HCT116 (cell line): ENCODE measurements around the gene ADD1. TPM values are rescaled to one million over a fixed set of nuclear protein-coding genes. Genes with fewer than 3 reads are reported as not detected.
"Not testable (repeated sequence)": the region's sequence is repeated elsewhere in the genome, so short reads cannot be mapped to it uniquely, and the experiment has no call there.

Experiments used
- ATAC-seq: fragments of 200-7000 bp; cut with Tn5 transposase; 2 replicates; pipeline ENCODE4 v1.9.1; 2020; ENCODE audit warnings: mild to moderate bottlenecking, moderate library complexity
- BruUV-seq: library from RNA; stranded (reverse); fragments of 400-500 nt; replicated peaks from 2 replicates; lab custom pipeline; 2021; lab: Mats Ljungman, UMichigan
- CTCF ChIA-PET: fragments of 300-600 bp; sonication (Branson Sonifier 250); formaldehyde crosslinking; loops from one replicate; lab custom pipeline; 2021; ENCODE audit warnings: antibody characterized with exemption; lab: Charles Lee
- POLR2A ChIA-PET: fragments of 300-600, 350-600 bp; sonication (Branson Sonifier 250); formaldehyde crosslinking; loops from one replicate; lab custom pipeline; 2021; ENCODE audit warnings: antibody characterized with exemption; lab: Charles Lee
- RAD21 ChIA-PET, 2 experiments: fragments of 300-600 bp; sonication (Branson Sonifier 250); formaldehyde crosslinking; loops; one replicate each; lab custom pipeline; 2023; ENCODE audit warnings: low total read pairs in 2 of 2; ENCODE audit not compliant: uncharacterized antibody in 2 of 2, unreplicated experiment in 2 of 2, low non-redundant PET in 1 of 2; lab: Charles Lee
- DNase-seq: peaks from one replicate; pipeline ENCODE4 v3.0.0-alpha.2; 2010; ENCODE audit warnings: low read depth, low spot score
- H2AFZ ChIP-seq: fragments of 200-600 bp; shearing (Covaris generic), sonication (generic); 2 replicates; pipeline ENCODE4 v1.6.1; 2017; ENCODE audit warnings: low read depth, mixed run types, mixed read lengths, antibody characterized with exemption, low read length; ENCODE audit not compliant: poor library complexity, severe bottlenecking
- H3K27ac ChIP-seq: 2 replicates; pipeline ENCODE4 v1.5.1; 2012; ENCODE audit warnings: low read depth, low read length
- H3K27me3 ChIP-seq: fragments of 200-600 bp; sonication (generic); 2 replicates; pipeline ENCODE4 v1.6.1; 2016; ENCODE audit warnings: mixed run types, low read length, mixed read lengths; ENCODE audit not compliant: insufficient read depth
- H3K36me3 ChIP-seq, 2 experiments: fragments of 200-500 bp in 1 of 2; fragments of 200-600 bp in 1 of 2; sonication (Bioruptor generic) in 1 of 2; sonication (generic) in 1 of 2; 2 replicates each; pipeline versions ENCODE4 v1.5.1 to v1.6.1; 2014 to 2016; ENCODE audit warnings: low read length in 2 of 2, inconsistent platforms in 1 of 2, mixed read lengths in 1 of 2, mixed run types in 1 of 2; ENCODE audit not compliant: insufficient read depth in 2 of 2, control insufficient read depth in 1 of 2
- H3K4me1 ChIP-seq, 2 experiments: fragments of 200-600 bp in 1 of 2; sonication (generic) in 1 of 2; 2 replicates each; pipeline versions ENCODE4 v1.5.1 to v1.6.1; 2012 to 2017; ENCODE audit warnings: low read length in 2 of 2, inconsistent platforms in 1 of 2, mild to moderate bottlenecking in 1 of 2, mixed read lengths in 1 of 2, mixed run types in 1 of 2, moderate library complexity in 1 of 2; ENCODE audit not compliant: insufficient read depth in 2 of 2, control insufficient read depth in 1 of 2
- H3K4me2 ChIP-seq: fragments of 200-600 bp; sonication (generic); 2 replicates; pipeline ENCODE4 v1.6.1; 2017; ENCODE audit warnings: mixed run types, low read length, mixed read lengths
- H3K4me3 ChIP-seq, 2 experiments: fragments of 200-600 bp in 1 of 2; sonication (generic) in 1 of 2; replicated peaks in 1 of 2; 2 replicates each; pipeline ENCODE4 v1.5.1; 2011 to 2016; ENCODE audit warnings: low read length in 2 of 2, control low read depth in 1 of 2, low read depth in 1 of 2, mild to moderate bottlenecking in 1 of 2, mixed read lengths in 1 of 2, mixed run types in 1 of 2
- H3K79me2 ChIP-seq: fragments of 200-600 bp; sonication (generic); 2 replicates; pipeline ENCODE4 v1.6.1; 2017; ENCODE audit warnings: mild to moderate bottlenecking, mixed run types, low read length, moderate library complexity, mixed read lengths; ENCODE audit not compliant: insufficient read depth
- H3K9ac ChIP-seq: fragments of 200-600 bp; sonication (generic); 2 replicates; pipeline ENCODE4 v1.6.1; 2016; ENCODE audit warnings: low read length, mixed read lengths
- H3K9me2 ChIP-seq: fragments of 200-600 bp; sonication (generic), shearing (Covaris generic); 2 replicates; pipeline ENCODE4 v1.6.1; 2017; ENCODE audit warnings: mixed run types, mild to moderate bottlenecking, moderate library complexity; ENCODE audit not compliant: insufficient read depth
- H3K9me3 ChIP-seq, 2 experiments: fragments of 200-500 bp in 1 of 2; fragments of 200-600 bp in 1 of 2; sonication (Bioruptor generic) in 1 of 2; sonication (generic) in 1 of 2; 2 replicates each; pipeline ENCODE4 v1.6.1; 2014 to 2017; ENCODE audit warnings: low read length in 2 of 2, mixed read lengths in 2 of 2, inconsistent platforms in 1 of 2, low read depth in 1 of 2, mild to moderate bottlenecking in 1 of 2, mixed run types in 1 of 2, moderate library complexity in 1 of 2; ENCODE audit not compliant: control insufficient read depth in 1 of 2, insufficient read depth in 1 of 2
- H4K20me1 ChIP-seq: fragments of 200-600 bp; sonication (generic), shearing (Covaris generic); 2 replicates; pipeline ENCODE4 v1.6.1; 2017; ENCODE audit warnings: mixed run types, mild to moderate bottlenecking, moderate library complexity; ENCODE audit not compliant: insufficient read depth
- EGR1 ChIP-seq: IDR thresholded peaks from 2 replicates; pipeline ENCODE4 v1.6.1; 2012; ENCODE audit warnings: low read depth
- intact Hi-C: fragments of 100-400 bp; cut with micrococcal nuclease; formaldehyde crosslinking; loops from 2 replicates; pipeline ENCODE4 v1.10.0; 2022
- total RNA-seq: library from RNA; stranded (reverse); gene quantifications from one replicate; pipeline ENCODE4 v1.2.1, GENCODE V29; 2021; ENCODE audit not compliant: unreplicated experiment
- TF ChIP-seq, protein P1 (sequence below): IDR thresholded peaks from 2 replicates; pipeline ENCODE4 v1.6.1; 2012; ENCODE audit warnings: low read depth
- TF ChIP-seq, protein P2 (sequence below): IDR thresholded peaks from 2 replicates; pipeline ENCODE4 v1.6.1; 2012

Gene ADD1
- total RNA-seq, 1 experiment from 2014 or later: 139 TPM

DNA sequence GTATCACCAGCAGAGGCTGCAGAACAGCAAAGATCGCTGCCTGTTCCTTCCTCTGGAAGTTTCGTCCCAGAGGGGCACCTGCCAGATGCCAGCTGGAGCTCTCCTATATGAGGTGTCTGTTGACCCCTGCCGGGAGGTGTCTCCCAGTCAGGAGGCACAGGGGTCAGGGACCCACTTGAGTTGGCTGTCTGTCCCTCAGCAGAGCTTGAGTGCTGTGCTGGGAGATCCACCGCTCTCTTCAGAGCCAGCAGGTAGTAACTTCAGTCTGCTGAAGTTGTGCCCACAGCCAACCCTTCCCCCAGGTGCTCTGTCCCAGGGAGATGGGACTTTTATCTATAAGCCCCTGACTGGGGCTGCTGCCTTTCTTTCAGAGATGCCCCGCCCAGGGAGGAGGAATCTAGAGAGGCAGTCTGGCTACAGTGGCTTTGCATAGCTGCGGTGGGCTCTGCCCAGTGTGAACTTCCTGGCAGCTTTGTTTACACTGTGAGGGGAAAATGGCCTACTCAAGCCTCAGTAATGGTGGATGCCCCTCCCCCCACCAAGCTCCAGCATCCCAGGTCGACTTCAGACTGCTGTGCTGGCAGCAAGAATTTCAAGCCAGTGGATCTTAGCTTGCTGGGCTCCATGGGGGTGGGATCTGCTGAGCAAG is 78.9 kb downstream of the ADD1 start:
- H3K36me3 ChIP-seq, BruUV-seq, H3K9me2 ChIP-seq, H3K27ac ChIP-seq, DNase-seq, H4K20me1 ChIP-seq, RAD21 ChIA-PET, H2AFZ ChIP-seq, H3K9me3 ChIP-seq, H3K79me2 ChIP-seq, POLR2A ChIA-PET, ATAC-seq, H3K4me1 ChIP-seq, H3K4me3 ChIP-seq, H3K4me2 ChIP-seq, H3K27me3 ChIP-seq, intact Hi-C loops, CTCF ChIA-PET, H3K9ac ChIP-seq: not testable (repeated sequence)

DNA sequence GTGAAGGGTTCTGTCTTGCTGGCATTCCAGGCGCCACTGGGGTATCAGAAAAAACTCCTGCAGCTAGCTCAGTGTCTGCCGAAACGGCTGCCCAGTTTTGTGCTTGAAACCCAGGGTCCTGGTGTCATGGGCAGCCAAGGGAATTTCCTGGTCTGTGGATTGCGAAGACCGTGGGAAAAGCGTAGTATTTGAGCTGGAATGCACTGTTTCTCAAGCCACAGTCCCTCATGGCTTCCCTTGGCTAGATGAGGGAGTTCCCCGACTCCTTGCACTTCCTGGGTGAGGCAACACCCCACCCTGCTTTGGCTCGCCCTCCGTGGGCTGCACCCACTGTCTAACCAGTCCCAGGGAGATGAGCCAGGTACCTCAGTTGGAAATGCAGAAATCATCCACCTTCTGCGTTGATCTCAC is 79.5 kb downstream of the ADD1 start:
- Histone ChIP-seq H3K4me2 (no peak overlapping the region), H3K9me3 (no peaks in the 10 kb centered on the region), H3K27me3 (no peaks in the 10 kb centered on the region), H3K9me2 (no peaks in the 10 kb centered on the region), H2AFZ (no peak overlapping the region), H3K9ac (no peak overlapping the region), H3K4me1 (no peaks in the 10 kb centered on the region), H4K20me1 (no peaks in the 10 kb centered on the region)
- ChIA-PET RAD21 (no interaction called here), POLR2A (no interaction called here), CTCF (no interaction called here)
- no peak for DNase-seq
- no peak for ATAC-seq
- intact Hi-C loops: no loop called here
- no peak for TF ChIP-seq EGR1
- TF ChIP-seq, protein P1, sequence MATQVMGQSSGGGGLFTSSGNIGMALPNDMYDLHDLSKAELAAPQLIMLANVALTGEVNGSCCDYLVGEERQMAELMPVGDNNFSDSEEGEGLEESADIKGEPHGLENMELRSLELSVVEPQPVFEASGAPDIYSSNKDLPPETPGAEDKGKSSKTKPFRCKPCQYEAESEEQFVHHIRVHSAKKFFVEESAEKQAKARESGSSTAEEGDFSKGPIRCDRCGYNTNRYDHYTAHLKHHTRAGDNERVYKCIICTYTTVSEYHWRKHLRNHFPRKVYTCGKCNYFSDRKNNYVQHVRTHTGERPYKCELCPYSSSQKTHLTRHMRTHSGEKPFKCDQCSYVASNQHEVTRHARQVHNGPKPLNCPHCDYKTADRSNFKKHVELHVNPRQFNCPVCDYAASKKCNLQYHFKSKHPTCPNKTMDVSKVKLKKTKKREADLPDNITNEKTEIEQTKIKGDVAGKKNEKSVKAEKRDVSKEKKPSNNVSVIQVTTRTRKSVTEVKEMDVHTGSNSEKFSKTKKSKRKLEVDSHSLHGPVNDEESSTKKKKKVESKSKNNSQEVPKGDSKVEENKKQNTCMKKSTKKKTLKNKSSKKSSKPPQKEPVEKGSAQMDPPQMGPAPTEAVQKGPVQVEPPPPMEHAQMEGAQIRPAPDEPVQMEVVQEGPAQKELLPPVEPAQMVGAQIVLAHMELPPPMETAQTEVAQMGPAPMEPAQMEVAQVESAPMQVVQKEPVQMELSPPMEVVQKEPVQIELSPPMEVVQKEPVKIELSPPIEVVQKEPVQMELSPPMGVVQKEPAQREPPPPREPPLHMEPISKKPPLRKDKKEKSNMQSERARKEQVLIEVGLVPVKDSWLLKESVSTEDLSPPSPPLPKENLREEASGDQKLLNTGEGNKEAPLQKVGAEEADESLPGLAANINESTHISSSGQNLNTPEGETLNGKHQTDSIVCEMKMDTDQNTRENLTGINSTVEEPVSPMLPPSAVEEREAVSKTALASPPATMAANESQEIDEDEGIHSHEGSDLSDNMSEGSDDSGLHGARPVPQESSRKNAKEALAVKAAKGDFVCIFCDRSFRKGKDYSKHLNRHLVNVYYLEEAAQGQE: no peak
- TF ChIP-seq, protein P2, sequence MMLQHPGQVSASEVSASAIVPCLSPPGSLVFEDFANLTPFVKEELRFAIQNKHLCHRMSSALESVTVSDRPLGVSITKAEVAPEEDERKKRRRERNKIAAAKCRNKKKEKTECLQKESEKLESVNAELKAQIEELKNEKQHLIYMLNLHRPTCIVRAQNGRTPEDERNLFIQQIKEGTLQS: no peak
- TF ChIP-seq, all 23 proteins: peak for 0
- no TSS peak for BruUV-seq
- Histone ChIP-seq H3K36me3 (0 out of 4 replicates have a peak, but pooled peaks cover 0 to 2% of the 10 kb centered on the region in 2 experiments), H3K27ac (no peak overlapping the region), H3K79me2 (no peaks in the 10 kb centered on the region), H3K4me3 (no peak overlapping the region)
